HG02798 (cell line): ENCODE measurements around the gene RBM17.

Experiments used
- ATAC-seq: cut with Tn5 transposase; IDR thresholded peaks from one replicate; pipeline ENCODE4 v1.9.1; 2021; ENCODE audit warnings: mild to moderate bottlenecking; ENCODE audit not compliant: unreplicated experiment, poor library complexity

Gene RBM17

GRCh38 chr10:6074489-6075301, 14.1 kb upstream of the RBM17 start:
- ATAC-seq: no peak

- no peak for ATAC-seq
These were observed 11.7 kb upstream of the RBM17 start for GRCh38 chr10:6077071-6077675.

GRCh38 chr10:6079044-6079443, 9.8 kb upstream of the RBM17 start:
- ATAC-seq: no peak

GRCh38 chr10:6080417-6080973, 8.3 kb upstream of the RBM17 start:
- no peak for ATAC-seq

GRCh38 chr10:6082496-6083395, 6.1 kb upstream of the RBM17 start:
- ATAC-seq: no peak

- ATAC-seq: no peak
These were observed 5.0 kb upstream of the RBM17 start for GRCh38 chr10:6083523-6084475.

- ATAC-seq: peak; percentile 42
These were observed 2.2 kb upstream of the RBM17 start for GRCh38 chr10:6086375-6087233.

- ATAC-seq: no peak
These were observed 743 bp downstream of the RBM17 start for GRCh38 chr10:6089334-6090219.

- no peak for ATAC-seq
These were observed 2.8 kb downstream of the RBM17 start for GRCh38 chr10:6091630-6092029.

GRCh38 chr10:6092731-6093130, 3.9 kb downstream of the RBM17 start:
- ATAC-seq: no peak

GRCh38 chr10:6095810-6096570, 7.2 kb downstream of the RBM17 start:
- no peak for ATAC-seq

GRCh38 chr10:6097063-6097462, 8.2 kb downstream of the RBM17 start:
- no peak for ATAC-seq

GRCh38 chr10:6098156-6098555, 9.3 kb downstream of the RBM17 start:
- no peak for ATAC-seq

- no peak for ATAC-seq
These were observed 11.5 kb downstream of the RBM17 start for GRCh38 chr10:6100370-6100769.

- peak; percentile 96 for ATAC-seq
These were observed 12.3 kb downstream of the RBM17 start for GRCh38 chr10:6101181-6101580.

- no peak for ATAC-seq
These were observed 13.3 kb downstream of the RBM17 start for GRCh38 chr10:6102128-6102527.

GRCh38 chr10:6103591-6103990, 14.8 kb downstream of the RBM17 start:
- no peak for ATAC-seq
